ENCODE results near the gene PYGL. TPM values are rescaled to one million over a fixed set of nuclear protein-coding genes. Genes with fewer than 3 reads are reported as not detected.

PYGL gene
- polyA plus RNA-seq, 1 donor = 39.4 TPM

DNA sequence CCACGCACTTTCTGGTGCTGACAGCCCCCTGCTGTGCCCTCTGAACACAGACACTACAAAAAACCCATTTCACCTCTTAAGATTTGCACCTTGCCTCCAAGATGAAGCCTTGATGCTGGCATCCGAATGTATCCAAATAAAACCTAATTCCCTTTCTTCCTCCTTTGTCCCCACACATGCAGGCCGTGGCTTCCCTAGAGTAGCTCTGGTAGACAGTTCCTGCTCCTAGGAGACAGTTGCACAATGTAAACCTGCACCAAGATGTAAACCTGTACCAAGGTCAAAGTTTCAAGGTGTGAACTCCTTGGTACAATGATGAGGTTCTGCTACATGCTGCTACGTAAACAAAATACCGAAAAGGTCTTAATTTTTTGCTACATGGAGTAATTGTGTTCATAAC is 73.1 kb downstream of the PYGL start:
- no peak for DNase-seq

DNA sequence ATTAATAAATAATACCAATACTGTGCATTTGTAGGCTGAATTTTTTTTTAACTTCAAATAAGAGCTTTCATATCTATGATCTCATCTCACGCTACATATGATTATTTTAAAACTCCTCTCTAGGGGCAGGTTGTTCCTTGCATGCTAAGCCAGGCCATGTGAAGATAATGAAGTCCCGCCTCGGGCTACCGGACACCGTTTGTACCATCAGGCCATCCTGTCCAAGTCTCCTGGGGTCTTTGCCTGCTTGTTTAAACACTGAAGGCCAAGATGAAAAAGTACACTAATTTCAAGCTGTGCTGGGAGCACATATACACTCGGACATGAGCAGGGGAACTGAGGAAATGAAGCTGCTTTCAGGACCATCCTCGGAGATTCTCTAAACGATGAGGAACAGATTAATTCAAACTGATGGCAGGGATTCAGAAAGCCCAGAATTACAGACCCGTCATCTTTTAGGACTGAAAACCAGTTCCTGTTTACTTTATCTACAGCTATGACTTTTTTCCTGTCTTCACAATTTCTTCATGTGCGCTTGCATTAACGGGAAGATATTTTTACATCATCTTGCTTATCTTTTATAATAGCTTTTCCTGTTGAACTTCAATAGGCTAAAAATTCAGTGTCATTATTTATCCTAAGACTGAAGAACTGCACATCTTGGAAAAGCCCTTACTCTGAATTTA is 78.7 kb downstream of the PYGL start:
- no peak for DNase-seq

DNA sequence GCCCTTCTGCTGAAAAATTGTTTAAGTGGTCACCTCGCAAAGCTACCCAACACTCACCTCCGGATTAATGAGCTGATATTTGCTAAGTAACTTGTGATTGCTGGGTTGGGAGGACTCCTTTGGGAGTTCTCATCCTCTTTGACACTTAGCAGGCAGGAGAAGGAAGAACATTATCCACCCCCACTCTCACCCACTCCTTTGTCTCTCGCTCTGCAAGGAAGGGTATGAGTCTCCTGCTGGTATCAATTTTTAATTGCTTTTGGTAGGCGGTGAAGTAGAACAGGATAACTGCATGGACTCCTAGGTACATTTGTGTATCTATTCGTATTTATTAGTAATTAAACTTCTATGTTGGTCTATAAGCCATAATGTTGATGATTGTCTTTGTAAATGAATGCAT is 79.3 kb downstream of the PYGL start:
- DNase-seq = no peak

DNA sequence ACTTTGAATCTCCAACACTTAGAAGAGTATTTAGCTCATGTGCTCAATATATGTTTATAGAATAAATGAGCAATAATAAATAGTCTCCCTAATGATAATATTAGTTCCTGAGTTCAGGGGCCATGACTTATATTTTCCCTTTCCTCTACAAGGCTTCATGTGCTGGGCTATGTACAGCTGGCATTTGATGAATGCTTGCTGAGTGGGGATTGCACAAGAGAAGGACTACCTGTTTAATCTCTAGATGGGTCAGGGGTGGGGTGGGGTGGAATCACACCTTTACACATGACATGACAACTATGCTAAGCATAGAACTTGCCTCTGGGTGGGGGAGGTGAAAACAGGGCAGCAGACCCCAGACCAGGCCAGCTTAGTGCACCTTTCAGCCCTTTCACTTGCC is 80.0 kb downstream of the PYGL start:
- DNase-seq = no peak

- no peak for DNase-seq
Observed at GRCh38 chr14:50862036-50862570, 82.2 kb downstream of the PYGL start.

DNA sequence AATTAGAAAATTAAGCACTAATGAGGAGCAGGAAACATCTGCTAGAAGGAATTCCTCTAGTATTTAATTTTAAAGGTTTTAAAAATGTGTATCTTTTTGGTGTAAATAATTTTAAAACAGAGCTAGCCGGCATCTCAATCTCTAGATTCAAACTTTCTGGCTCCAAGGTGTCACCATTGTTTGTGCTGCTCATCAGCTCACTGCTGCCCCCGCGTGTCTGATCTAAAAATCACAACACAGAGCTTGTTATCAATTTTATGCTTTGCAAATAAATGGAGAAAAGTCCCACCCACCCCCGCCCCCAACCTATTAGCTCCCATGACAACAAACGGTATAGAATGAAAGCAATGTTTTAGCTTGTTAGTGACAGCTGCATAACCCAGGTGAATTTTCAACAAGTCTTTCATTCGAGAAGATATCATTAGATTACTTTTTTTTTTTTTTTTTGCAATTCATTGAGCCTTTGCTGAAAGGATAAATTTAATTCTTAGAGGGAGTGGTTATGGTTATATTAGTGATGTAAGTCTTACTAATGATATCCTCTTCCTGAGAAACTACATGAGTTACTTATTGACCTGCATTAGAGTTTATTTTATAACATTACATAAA is 83.7 kb downstream of the PYGL start:
- DNase-seq = peak; percentile 82

- DNase-seq = no peak
Observed at GRCh38 chr14:50859296-50859624, 85.0 kb downstream of the PYGL start.

DNA sequence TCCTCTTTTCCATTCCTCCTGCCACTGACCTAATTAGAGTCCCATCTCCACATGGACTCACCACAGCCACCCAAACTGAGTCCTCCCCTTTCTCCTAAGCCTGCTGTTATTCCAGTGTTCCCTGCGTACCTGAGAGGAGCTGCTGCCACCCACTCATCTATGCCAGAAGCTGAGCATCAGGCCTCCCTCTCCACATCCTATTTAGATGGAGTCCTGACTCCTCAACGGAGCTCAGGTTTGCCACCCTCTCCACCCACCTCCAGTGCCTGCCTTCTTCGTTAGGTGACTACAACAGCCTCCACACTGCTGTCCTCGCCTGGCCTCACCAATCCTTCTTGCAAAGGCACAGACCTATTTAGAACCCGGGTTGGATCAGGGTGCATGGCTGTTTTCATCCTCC is 87.6 kb downstream of the PYGL start:
- DNase-seq = no peak

GRCh38 chr14:50855558-50855957 is 88.7 kb downstream of the PYGL start:
- no peak for DNase-seq

Other genes starting within 250 kb of the PYGL start
- gene NIN, start 113.3 kb downstream of the PYGL start, polyA plus RNA-seq (ENCODE audit: insufficient read length) = 39.1 TPM
- gene ABHD12B, start 72.4 kb downstream of the PYGL start, polyA plus RNA-seq (ENCODE audit: insufficient read length) = 1.6 TPM
- 2.0 TPM for gene TRIM9, start 150.6 kb upstream of the PYGL start, polyA plus RNA-seq (ENCODE audit: insufficient read length)